NCI-H748 treated with DMSO at 0.1 percent for 48 hours (cell line): ENCODE measurements around the gene COL15A1.

ENCODE experiments used
- DNase-seq: peaks from one replicate; lab custom pipeline; 2025; lab: John Stamatoyannopoulos, UW

Gene COL15A1

GRCh38 chr9:98916660-98917059 lies 27.0 kb upstream of the COL15A1 start:
- no peak for DNase-seq

- no peak for DNase-seq
Measured at GRCh38 chr9:98917746-98918487, 25.8 kb upstream of the COL15A1 start.

DNA sequence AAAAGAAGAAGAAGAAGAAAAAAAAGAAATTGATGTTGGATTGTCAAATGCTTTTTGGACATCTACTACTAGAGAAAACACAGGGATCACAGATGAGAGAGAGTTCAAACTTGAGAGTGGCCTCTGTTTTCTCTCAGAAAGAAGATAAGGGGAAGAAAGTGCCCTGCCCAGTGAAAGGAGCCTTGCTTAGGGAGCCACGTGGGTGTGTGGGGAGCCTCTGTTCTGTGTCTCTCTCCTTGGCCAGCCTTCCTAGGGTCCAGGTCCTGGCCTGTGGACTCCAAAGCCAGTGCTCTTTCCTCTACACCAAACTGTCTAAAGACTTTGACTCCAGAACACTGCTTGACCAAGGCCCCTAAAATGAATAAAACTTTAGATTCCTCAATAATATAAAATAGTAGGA lies 22.0 kb upstream of the COL15A1 start:
- no peak for DNase-seq

DNA sequence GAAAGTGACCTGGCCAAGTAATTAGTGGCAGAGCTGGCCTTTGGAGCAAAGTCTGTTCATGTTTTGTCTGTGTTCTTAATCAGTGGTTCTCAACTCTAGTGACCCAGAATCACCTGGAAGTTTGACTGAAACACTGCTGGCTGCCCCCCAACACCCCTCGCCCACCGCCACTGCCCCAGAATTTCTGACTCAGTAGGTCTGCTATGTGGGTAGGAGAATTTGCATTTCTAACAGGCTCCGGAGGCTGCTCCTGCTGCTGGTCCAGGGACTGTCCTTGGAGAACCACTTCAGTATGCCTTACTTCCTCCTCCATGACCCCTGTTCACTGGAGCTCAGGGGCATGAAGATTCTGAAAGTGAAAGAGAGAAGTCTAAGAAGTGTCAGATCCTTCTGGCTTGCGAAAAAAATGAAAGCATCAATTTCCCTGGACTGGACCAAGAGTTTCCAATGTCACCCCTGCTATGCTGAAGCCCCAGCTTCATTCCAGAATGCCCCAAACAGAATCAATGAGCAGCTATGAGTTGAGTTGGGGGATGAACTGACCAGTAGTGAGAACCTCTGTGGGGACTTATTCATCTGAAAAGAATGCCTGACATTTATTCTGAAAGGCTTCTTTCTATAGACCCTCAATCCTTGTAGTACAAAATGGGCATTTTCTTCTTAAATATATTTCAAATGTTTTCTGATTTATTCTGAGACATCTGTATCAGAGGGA lies 20.8 kb upstream of the COL15A1 start:
- DNase-seq: no peak

GRCh38 chr9:98923451-98924123 lies 20.1 kb upstream of the COL15A1 start:
- DNase-seq: no peak

DNA sequence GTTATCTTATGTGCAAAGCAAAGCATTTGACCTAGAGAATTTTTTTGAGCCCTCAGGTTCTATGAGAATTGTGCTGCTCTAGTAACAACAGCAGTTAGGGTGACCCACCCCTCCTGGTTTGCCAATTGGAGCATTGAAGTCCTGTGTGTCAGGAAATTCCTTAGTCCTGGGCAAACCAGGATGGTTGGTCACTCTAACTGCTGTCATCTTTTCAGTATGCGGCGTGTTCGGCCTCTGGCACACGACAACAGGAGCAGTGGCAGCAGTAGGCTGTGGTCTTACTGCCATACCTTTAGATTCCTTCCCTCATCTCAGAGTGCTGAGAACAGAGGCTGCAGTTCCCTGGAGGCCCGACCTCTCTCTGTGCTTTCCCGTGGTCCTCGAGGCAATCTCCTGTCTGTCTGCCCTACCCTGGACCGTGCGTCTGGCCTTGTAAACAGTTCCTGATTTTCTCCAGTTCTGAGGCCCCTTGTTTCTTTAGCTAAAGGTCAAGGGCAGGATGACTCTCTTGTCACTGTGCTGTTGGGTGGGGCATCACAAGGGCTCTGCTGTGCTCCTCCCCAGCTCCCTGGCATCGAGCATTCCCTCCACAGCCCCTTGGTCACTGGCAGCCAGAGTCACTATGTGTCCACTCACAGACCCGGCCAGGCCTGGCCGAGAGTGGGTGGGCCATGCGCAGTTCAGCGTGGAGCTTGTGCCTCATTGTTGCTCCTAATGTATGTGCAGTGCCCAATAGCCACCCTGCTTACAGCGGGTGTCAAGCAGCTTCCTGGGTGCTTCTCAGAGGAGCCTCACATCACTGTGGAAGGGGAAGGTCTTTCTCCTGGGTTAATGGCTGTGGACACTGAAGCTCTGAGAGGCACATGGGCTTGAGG lies 18.5 kb upstream of the COL15A1 start:
- no peak for DNase-seq

- no peak for DNase-seq
Measured at GRCh38 chr9:98925956-98926355, 17.8 kb upstream of the COL15A1 start.

DNA sequence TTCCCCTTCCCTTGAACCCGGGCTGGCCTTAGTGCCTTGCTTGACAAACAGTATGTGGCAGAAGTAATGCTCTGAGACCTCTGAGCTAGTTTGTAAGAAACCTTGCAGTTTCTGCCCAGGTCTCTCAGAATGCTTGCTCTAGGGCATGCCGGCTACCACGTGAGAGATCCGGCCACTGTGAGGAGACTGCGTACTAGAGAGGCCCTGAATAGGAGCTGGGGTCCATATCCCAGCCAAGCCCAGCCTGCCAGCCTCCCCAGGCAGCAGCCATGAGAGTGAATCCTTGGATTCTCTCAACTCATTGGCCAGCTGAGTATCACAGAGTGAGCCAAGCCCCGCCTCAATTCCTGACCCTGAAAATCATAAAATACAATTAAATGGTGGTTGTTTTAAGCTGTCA lies 16.0 kb upstream of the COL15A1 start:
- no peak for DNase-seq

DNA sequence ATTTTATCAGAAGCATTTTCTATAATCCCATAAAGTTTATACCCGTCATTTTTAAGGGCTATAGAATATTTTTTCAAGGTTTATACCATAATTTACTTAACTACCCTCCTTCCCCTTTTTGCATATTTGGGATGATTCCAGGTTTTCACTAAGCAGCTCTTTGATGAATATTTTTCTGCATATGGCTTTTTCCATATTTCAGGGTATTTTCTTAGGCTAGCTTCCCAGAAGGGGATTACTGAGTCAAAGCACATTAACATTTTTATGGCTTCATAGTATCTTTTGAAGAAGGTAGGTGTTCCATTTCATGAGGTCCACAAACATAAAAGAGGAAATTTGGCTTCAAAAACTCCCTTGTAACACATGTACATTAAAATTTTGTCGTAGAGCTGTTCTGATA lies 14.6 kb upstream of the COL15A1 start:
- no peak for DNase-seq

- DNase-seq: no peak
Measured at GRCh38 chr9:98929895-98930341, 13.8 kb upstream of the COL15A1 start.

- DNase-seq: no peak
Measured at GRCh38 chr9:98930792-98931191, 12.9 kb upstream of the COL15A1 start.

- DNase-seq: no peak
Measured at GRCh38 chr9:98931600-98932389, 11.9 kb upstream of the COL15A1 start.

DNA sequence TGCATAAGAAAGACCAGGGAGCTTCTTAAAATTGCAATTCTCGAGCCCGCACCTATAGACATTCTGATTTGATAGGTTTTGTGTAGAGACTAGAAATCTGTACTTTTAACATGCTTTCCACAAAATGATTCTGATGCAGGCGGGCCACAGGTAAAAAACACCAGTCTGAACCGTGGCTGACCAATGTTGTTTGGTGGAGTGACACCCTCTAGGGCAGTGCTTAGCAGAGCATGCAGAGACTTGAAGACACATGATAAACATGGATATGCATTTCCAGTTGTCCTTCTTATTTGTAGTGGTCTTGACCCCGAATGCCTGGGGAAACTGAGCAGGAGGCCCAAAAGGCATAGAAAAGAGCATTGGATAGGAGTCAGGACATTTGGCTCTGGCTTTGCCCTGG lies 10.5 kb upstream of the COL15A1 start:
- no peak for DNase-seq

DNA sequence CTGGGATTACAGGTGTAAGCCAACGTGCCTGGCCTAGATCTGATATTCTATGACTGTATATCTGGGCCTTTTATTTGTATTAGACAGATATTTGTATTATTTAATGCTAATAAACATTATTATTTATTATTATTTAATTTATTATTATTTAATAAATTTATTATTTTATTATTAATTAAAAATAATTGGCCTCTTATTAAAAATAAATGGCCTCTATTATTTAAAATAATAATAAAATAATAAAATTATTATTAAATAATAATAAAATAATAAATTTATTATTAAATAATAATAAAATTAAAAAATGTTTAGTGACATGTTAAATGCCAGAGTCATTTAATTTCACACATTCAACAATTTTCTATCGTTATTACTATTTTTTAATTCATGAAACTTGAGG lies 9.8 kb upstream of the COL15A1 start:
- DNase-seq: no peak

DNA sequence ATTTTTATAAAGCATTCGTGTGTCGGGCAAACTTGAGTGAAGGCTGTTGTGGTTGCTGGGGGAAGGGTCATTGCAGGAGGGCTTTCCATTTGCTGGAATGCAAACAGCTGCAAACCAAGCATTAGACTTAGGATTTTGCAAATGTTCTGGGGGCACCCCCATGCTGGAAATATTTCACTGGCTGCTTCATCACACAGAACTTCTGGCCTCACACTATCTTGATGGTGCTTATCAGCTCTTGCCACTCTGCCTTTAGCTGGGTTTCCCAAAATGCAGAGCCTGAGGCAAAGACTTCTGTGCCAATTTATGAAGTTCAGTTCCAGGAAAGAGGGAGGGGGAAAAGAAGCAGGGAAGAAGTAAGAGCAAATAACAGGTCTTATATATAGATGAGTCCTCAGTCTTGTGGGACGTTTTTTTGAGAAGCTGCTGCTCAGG lies 8.6 kb upstream of the COL15A1 start:
- no peak for DNase-seq

DNA sequence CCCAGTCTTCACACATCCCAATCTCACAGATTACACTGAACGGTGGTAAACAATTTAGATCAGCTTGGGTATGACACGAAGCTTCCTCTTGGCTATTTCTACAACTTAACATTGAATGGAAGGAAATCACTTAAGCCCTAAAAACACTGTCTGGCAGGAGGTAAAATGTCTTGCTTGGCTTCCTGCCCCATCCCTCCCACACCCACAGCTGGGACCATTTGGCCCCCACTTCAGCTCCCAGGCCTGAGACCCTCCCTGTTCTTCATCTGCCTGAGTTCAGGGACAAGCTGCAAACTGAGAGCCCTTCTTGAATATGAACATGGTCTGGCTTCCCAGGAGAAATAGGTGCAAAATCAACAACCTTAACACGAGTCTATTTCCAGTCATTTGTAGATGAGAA lies 3.4 kb upstream of the COL15A1 start:
- DNase-seq: no peak

DNA sequence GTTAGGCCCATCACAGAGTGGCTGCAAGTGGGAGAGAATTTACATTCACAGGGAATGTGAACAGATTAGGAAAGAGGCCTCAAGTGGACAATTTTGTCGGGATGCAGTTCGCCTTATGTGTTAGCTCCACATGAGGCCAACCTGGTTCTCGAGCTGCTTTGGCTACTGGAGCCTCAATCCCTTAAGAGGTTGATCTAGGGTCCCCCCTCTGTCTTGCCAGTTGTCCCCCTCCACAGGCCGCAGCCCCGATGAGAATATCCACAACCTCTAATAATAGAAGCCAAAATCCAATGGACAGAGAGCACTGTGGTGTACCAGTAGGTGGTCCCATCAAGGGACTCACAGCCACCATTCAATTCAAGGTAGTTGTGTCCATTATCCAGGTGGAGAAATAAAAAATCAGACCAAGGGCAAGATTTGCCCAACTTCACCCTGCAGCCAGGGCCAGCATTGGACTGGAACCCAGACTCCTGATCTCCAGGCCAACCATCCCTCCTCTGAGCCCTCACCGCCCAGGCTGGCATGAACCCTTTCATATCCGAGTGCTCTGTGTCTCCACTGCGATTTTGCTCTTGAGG lies 1.7 kb upstream of the COL15A1 start:
- no peak for DNase-seq

- DNase-seq: no peak
Measured at GRCh38 chr9:98942906-98943681, 613 bp upstream of the COL15A1 start.

- DNase-seq: no peak
Measured at GRCh38 chr9:98944057-98944733, 488 bp downstream of the COL15A1 start.

DNA sequence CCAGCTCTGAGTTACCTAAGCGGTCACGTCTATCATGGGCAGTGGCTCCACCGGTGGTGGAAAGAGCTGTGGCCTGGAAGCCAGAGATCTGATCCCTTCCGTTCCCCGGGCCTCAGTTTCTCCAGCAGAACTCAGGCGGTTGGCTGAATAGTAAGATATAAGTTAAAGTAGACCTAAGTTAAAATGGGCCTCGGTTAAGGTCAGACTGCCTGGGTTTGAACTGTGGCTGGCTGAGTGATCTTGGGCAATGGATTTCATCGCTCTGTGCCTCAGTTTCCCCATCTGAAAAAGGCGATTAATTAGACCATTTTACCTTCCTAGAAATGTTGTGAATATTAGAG lies 997 bp downstream of the COL15A1 start:
- no peak for DNase-seq
